Heart left ventricle (tissue), 13 donors: ENCODE results near the gene KIF26B.

Source experiments
- CTCF ChIP-seq, 12 donors: fragments of 200-600 bp; sonication (generic) in 4 of 12; IDR thresholded peaks; one replicate each; pipeline versions ENCODE4 v1.5.0 to v1.8.0; 2018 to 2022; ENCODE audit warnings: antibody characterized with exemption in 12 of 12, mild to moderate bottlenecking in 5 of 12
- POLR2A ChIP-seq, 2 donors: fragments of 450-650 bp; IDR thresholded peaks; one replicate each; pipeline ENCODE4 v1.6.1; 2017; ENCODE audit warnings: antibody characterized with exemption in 2 of 2, mild to moderate bottlenecking in 2 of 2, moderate library complexity in 2 of 2
- donor health status: ischemic (EF 13 %, LVEDD 7.1; RV severe dilation, severe dysfunction).
- donor health status: DM: no; HTN: yes; CAD: no.
- donor health status: DM: no; HTN: no; CAD: no.
- donor health status: ischemic (EF 25% LVEDD 6.9; RV normal size, moderate dysfunction).
- donor health status: ischemic (EF 25% LVEDD 5.7; RV mildly dilated, moderate dysfunction).
- donor health status: ischemic (EF 35%, LVEDD 5.7; RV mildly dilated, moderate dysfunction).
- donor health status: nonischemic (EF 11% LVEDD 7.7; RV severe dilation, severe dysfunction).
- donor health status: DM: yes; HTN: yes; CAD: no.
- donor health status: PGD.
- donor health status: ischemic (EF 29% LVEDD 5.4; RV normal size, mild dysfunction).
- donor health status: nonischemic (EF 23%, LVEDD 6.1; RV moderate dilation, normal function).

GRCh38 chr1:245419461-245419978, 264.7 kb downstream of the KIF26B start:
- TF ChIP-seq CTCF (IDR thresholded peaks at IDR 0.05) (no peak), POLR2A (IDR thresholded peaks at IDR 0.05) (no peak)
